ENCODE data around the gene MYO3B. TPM values are rescaled to one million over a fixed set of nuclear protein-coding genes. Genes with fewer than 3 reads are reported as not detected.

Gene MYO3B
- total RNA-seq, 1 experiment from 2014 or later, result 0.09 TPM

- 0 out of 2 replicates have a peak, but pooled peaks cover 5% of the 10 kb centered on the region for H3K9me3 ChIP-seq
- TF ChIP-seq, protein P1, sequence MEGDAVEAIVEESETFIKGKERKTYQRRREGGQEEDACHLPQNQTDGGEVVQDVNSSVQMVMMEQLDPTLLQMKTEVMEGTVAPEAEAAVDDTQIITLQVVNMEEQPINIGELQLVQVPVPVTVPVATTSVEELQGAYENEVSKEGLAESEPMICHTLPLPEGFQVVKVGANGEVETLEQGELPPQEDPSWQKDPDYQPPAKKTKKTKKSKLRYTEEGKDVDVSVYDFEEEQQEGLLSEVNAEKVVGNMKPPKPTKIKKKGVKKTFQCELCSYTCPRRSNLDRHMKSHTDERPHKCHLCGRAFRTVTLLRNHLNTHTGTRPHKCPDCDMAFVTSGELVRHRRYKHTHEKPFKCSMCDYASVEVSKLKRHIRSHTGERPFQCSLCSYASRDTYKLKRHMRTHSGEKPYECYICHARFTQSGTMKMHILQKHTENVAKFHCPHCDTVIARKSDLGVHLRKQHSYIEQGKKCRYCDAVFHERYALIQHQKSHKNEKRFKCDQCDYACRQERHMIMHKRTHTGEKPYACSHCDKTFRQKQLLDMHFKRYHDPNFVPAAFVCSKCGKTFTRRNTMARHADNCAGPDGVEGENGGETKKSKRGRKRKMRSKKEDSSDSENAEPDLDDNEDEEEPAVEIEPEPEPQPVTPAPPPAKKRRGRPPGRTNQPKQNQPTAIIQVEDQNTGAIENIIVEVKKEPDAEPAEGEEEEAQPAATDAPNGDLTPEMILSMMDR (IDR thresholded peaks at IDR 0.05; ENCODE audit: insufficient read depth in 1 of 2, low read depth in 1 of 2, low read length in 1 of 2, severe bottlenecking in 1 of 2, unreplicated experiment in 1 of 2), result no peak
- intact Hi-C loops (cut with micrococcal nuclease; ENCODE audit: unreplicated experiment), result no loop called here
- H3K4me3 Mint-ChIP-seq (ENCODE audit: unreplicated experiment), result no peak overlapping the region
- H3K4me3 ChIP-seq (ENCODE audit: low read depth, low read length), result no peak overlapping the region
- no peaks in the 10 kb centered on the region for H3K36me3 Mint-ChIP-seq (ENCODE audit: insufficient read depth, unreplicated experiment)
- no peaks in the 10 kb centered on the region for H3K36me3 ChIP-seq (ENCODE audit: control insufficient read depth, insufficient read depth, low read length)
- H3K4me1 ChIP-seq, result no peaks in the 10 kb centered on the region
- no peaks in the 10 kb centered on the region for H3K27me3 ChIP-seq (replicated peaks; ENCODE audit: control insufficient read depth, insufficient read depth, low read length)
- BruUV-seq (replicated peaks), result no TSS peak
- H3K27me3 Mint-ChIP-seq (ENCODE audit: insufficient read depth, unreplicated experiment), result no peaks in the 10 kb centered on the region
- POLR2A ChIA-PET, result no interaction called here
- peaks cover 20% of the 10 kb centered on the region for H3K9me3 Mint-ChIP-seq (ENCODE audit: unreplicated experiment)
- DNase-seq, result no peak
- no peak overlapping the region for H3K27ac Mint-ChIP-seq (ENCODE audit: unreplicated experiment)
- CTCF ChIA-PET, result no interaction called here
- H3K4me1 Mint-ChIP-seq (ENCODE audit: low read depth, unreplicated experiment), result no peaks in the 10 kb centered on the region
Observed at GRCh38 chr2:170181602-170182001, 3.7 kb downstream of the MYO3B start.

DNA sequence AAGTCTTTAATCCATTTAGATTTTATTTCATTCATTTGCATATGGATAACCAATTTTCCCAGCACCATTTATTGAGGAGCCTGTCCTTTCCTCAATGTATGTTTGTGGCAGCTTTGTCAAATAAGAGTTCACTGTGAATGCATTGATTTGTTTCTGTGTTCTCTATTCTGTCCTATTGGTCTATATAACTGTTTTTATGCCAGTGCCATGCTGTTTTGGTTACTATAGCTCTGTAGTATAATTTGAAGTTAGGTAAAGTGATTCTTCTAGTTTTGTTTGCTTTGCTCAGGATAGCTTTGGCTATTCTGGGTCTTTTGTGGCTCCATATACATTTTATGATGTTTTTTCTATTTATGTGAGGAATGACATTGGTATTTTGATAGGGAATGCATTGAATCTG, 7.4 kb downstream of the MYO3B start:
- TF ChIP-seq, protein P1 (IDR thresholded peaks at IDR 0.05; ENCODE audit: insufficient read depth in 1 of 2, low read depth in 1 of 2, low read length in 1 of 2, severe bottlenecking in 1 of 2, unreplicated experiment in 1 of 2), result no peak
- POLR2A ChIA-PET, result no interaction called here
- H3K27me3 Mint-ChIP-seq (ENCODE audit: insufficient read depth, unreplicated experiment), result no peaks in the 10 kb centered on the region
- CTCF ChIA-PET, result no interaction called here
- H3K4me1 ChIP-seq, result no peaks in the 10 kb centered on the region
- no peaks in the 10 kb centered on the region for H3K36me3 Mint-ChIP-seq (ENCODE audit: insufficient read depth, unreplicated experiment)
- H3K4me3 ChIP-seq (ENCODE audit: low read depth, low read length), result no peak overlapping the region
- H3K27ac Mint-ChIP-seq (ENCODE audit: unreplicated experiment), result no peak overlapping the region
- intact Hi-C loops (cut with micrococcal nuclease; ENCODE audit: unreplicated experiment), result no loop called here
- H3K4me1 Mint-ChIP-seq (ENCODE audit: low read depth, unreplicated experiment), result no peaks in the 10 kb centered on the region
- no peaks in the 10 kb centered on the region for H3K27me3 ChIP-seq (replicated peaks; ENCODE audit: control insufficient read depth, insufficient read depth, low read length)
- H3K9me3 Mint-ChIP-seq (ENCODE audit: unreplicated experiment), result peaks cover 39% of the 10 kb centered on the region
- H3K9me3 ChIP-seq, result 0 out of 2 replicates have a peak, but pooled peaks cover 5% of the 10 kb centered on the region
- no peak for DNase-seq
- no peaks in the 10 kb centered on the region for H3K36me3 ChIP-seq (ENCODE audit: control insufficient read depth, insufficient read depth, low read length)
- BruUV-seq (replicated peaks), result no TSS peak
- H3K4me3 Mint-ChIP-seq (ENCODE audit: unreplicated experiment), result no peak overlapping the region

DNA sequence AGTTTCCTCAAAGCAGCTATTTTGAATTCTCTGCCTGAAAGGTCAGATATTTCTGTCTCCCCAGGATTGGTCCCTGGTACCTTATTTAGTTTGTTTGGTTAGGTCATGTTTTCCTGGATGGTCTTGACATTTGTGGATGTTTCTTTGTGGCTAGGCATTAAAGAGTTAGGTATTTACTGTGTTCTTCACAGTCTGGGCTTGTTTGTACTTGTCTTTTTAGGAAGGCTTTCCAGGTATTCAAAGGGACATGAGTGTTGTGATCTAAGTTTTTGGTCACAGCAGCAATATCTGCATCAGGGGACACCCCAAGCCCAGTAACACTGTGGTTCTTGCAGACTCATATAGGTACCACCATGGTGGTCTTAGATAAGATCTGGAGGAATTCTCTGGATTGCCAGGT, 11.8 kb downstream of the MYO3B start:
- H3K9me3 Mint-ChIP-seq (ENCODE audit: unreplicated experiment), result peaks cover 37% of the 10 kb centered on the region
- H3K27me3 Mint-ChIP-seq (ENCODE audit: insufficient read depth, unreplicated experiment), result no peaks in the 10 kb centered on the region
- Histone ChIP-seq H3K27me3 (replicated peaks; ENCODE audit: control insufficient read depth, insufficient read depth, low read length) (no peaks in the 10 kb centered on the region), H3K36me3 (ENCODE audit: control insufficient read depth, insufficient read depth, low read length) (no peaks in the 10 kb centered on the region), H3K9me3 (0 out of 2 replicates have a peak, but pooled peaks cover 5% of the 10 kb centered on the region), H3K4me1 (no peaks in the 10 kb centered on the region), H3K4me3 (ENCODE audit: low read depth, low read length) (no peak overlapping the region)
- H3K27ac Mint-ChIP-seq (ENCODE audit: unreplicated experiment), result no peak overlapping the region
- no peaks in the 10 kb centered on the region for H3K4me1 Mint-ChIP-seq (ENCODE audit: low read depth, unreplicated experiment)
- ChIA-PET CTCF (no interaction called here), POLR2A (no interaction called here)
- no peak overlapping the region for H3K4me3 Mint-ChIP-seq (ENCODE audit: unreplicated experiment)
- intact Hi-C loops (cut with micrococcal nuclease; ENCODE audit: unreplicated experiment), result no loop called here
- DNase-seq, result no peak
- no TSS peak for BruUV-seq (replicated peaks)
- no peaks in the 10 kb centered on the region for H3K36me3 Mint-ChIP-seq (ENCODE audit: insufficient read depth, unreplicated experiment)
- TF ChIP-seq, protein P1 (IDR thresholded peaks at IDR 0.05; ENCODE audit: insufficient read depth in 1 of 2, low read depth in 1 of 2, low read length in 1 of 2, severe bottlenecking in 1 of 2, unreplicated experiment in 1 of 2), result no peak

All from Caco-2 (cell line).